K562 (cell line): ENCODE data around the gene CYB5RL. TPM values are rescaled to one million over a fixed set of nuclear protein-coding genes. Genes with fewer than 3 reads are reported as not detected.

ENCODE experiments used
- DNMT1 ChIP-seq: fragments of 450-650 bp; IDR thresholded peaks from 2 replicates; pipeline ENCODE4 v1.6.1; 2016; ENCODE audit warnings: antibody characterized with exemption, mild to moderate bottlenecking
- FOXM1 ChIP-seq, 2 experiments: fragments of 450-650 bp in 1 of 2; sonication (generic) in 1 of 2; formaldehyde crosslinking in 1 of 2; IDR thresholded peaks; 2 replicates each; pipeline versions ENCODE4 v1.6.1 to v1.9.0; 2017 to 2022; ENCODE audit warnings: low read depth in 2 of 2, mild to moderate bottlenecking in 2 of 2, missing genetic modification reagents in 1 of 2, moderate library complexity in 1 of 2
- GATA2 ChIP-seq: sonication (generic); formaldehyde crosslinking; IDR thresholded peaks from 2 replicates; pipeline ENCODE4 v1.4.0; 2020; ENCODE audit warnings: mild to moderate bottlenecking, missing genetic modification reagents
- GTF2A2 ChIP-seq: IDR thresholded peaks from 2 replicates; pipeline ENCODE4 v1.6.1; 2016; ENCODE audit warnings: mild to moderate bottlenecking, missing genetic modification characterization, missing compliant biosample characterization
- MAFG ChIP-seq: fragments of 450-650 bp; conservative IDR thresholded peaks from 2 replicates; pipeline ENCODE4 v1.6.1; 2016; ENCODE audit warnings: missing genetic modification characterization, missing compliant biosample characterization
- RUNX1 ChIP-seq: sonication (generic); IDR thresholded peaks from 2 replicates; pipeline ENCODE4 v1.6.1; 2016; ENCODE audit warnings: antibody characterized with exemption, low read depth
- SMARCA5 ChIP-seq: fragments of 450-650 bp; IDR thresholded peaks from 2 replicates; pipeline ENCODE4 v1.6.1; 2016
- TBP ChIP-seq: optimal IDR thresholded peaks from 2 replicates; pipeline ENCODE3; 2011; ENCODE audit warnings: low read depth, low read length, improper control_type of control experiment
- THRAP3 ChIP-seq: fragments of 450-650 bp; IDR thresholded peaks from 2 replicates; pipeline ENCODE4 v1.6.1; 2016; ENCODE audit warnings: mild to moderate bottlenecking, inconsistent platforms, borderline replicate concordance
- ZNF586 ChIP-seq: fragments of 450-650 bp; formaldehyde crosslinking; conservative IDR thresholded peaks from 2 replicates; pipeline ENCODE4 v1.4.0; 2020; ENCODE audit warnings: mild to moderate bottlenecking, moderate library complexity
- ZNF764 ChIP-seq: fragments of 250-450 bp; sonication (Bioruptor Pico); IDR thresholded peaks from 2 replicates; pipeline ENCODE4 v1.4.0; 2020; ENCODE audit warnings: low read depth, mild to moderate bottlenecking, moderate library complexity
- polyA plus RNA-seq, 8 experiments: library from polyadenylated mRNA; depleted of rRNA in 4 of 8; stranded (reverse) in 5 of 8; unstranded in 3 of 8; fragments of >200 nt; fragmentation: Nextera tagmentation in 2 of 8; fragmentation: Illumina TruSeq in 1 of 8; extraction: Ambion mirVana in 2 of 8; extraction: Trizol in 1 of 8; gene quantifications; 2 replicates each; pipeline versions ENCODE4 v1.2.1 to v1.2.3, GENCODE V29; 2011 to 2014; ENCODE audit warnings: inconsistent platforms in 1 of 8, missing spikeins in 1 of 8
- total RNA-seq, 7 experiments: library from RNA; depleted of rRNA in 6 of 7; stranded (reverse); fragments of >200 nt in 6 of 7; fragmentation: Illumina TruSeq in 2 of 7; extraction: Trizol in 2 of 7; gene quantifications; 2 replicates each; pipeline versions ENCODE4 v1.2.1 to v1.2.3, GENCODE V29; 2011 to 2021; ENCODE audit warnings: low replicate concordance in 1 of 7
- TF ChIP-seq, protein P1 (sequence below), 2 experiments: IDR thresholded peaks in 1 of 2; conservative IDR thresholded peaks in 1 of 2; 2 replicates each; pipeline ENCODE4 v1.6.1; 2016; ENCODE audit warnings: low read depth in 2 of 2, mild to moderate bottlenecking in 1 of 2, missing compliant biosample characterization in 1 of 2, missing genetic modification characterization in 1 of 2, moderate library complexity in 1 of 2
- TF ChIP-seq, protein P2 (sequence below): fragments of 150-350 bp; IDR thresholded peaks from 2 replicates; pipeline ENCODE4 v1.6.1; 2014; ENCODE audit warnings: low read depth, mild to moderate bottlenecking, low read length, borderline replicate concordance
- TF ChIP-seq, protein P3 (sequence below): fragments of 250-450 bp; sonication (Bioruptor Pico); IDR thresholded peaks from 2 replicates; pipeline ENCODE4 v1.8.0; 2021; ENCODE audit warnings: borderline replicate concordance, mild to moderate bottlenecking, moderate library complexity; ENCODE audit not compliant: poor library complexity, severe bottlenecking
- TF ChIP-seq, protein P4 (sequence below): IDR thresholded peaks from 3 replicates; pipeline ENCODE4 v1.6.1; 2011; ENCODE audit warnings: borderline replicate concordance, mild to moderate bottlenecking; ENCODE audit not compliant: insufficient read length, insufficient read depth
- TF ChIP-seq, protein P5 (sequence below): fragments of 250-450 bp; sonication (Bioruptor Pico); IDR thresholded peaks from 2 replicates; pipeline ENCODE4 v1.4.0; 2020; ENCODE audit warnings: mild to moderate bottlenecking, moderate library complexity

The CYB5RL gene
- total and polyA plus RNA-seq, 9 of the 15 experiments (the other 6 are each of a cell fraction or from before 2014, with no cell fraction given) = 7.9 to 18.0 (median 11.2) TPM

DNA sequence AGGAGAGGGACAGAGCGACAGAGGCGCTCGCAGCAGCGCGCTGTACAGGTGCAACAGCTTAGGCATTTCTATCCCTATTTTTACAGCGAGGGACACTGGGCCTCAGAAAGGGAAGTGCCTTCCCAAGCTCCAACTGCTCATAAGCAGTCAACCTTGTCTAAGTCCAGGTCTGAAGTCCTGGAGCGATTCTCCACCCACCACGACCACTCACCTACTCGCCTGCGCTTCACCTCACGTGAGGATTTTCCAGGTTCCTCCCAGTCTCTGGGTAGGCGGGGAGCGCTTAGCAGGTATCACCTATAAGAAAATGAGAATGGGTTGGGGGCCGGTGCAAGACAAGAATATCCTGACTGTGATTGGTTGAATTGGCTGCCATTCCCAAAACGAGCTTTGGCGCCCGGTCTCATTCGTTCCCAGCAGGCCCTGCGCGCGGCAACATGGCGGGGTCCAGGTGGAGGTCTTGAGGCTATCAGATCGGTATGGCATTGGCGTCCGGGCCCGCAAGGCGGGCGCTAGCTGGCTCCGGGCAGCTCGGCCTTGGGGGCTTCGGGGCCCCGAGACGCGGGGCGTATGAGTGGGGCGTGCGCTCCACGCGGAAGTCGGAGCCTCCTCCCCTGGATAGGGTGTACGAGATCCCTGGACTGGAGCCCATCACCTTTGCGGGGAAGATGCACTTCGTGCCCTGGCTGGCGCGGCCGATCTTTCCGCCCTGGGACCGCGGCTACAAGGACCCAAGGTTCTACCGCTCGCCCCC, at the start of gene CYB5RL, which contains the start of gene MRPL37 (continued):
- TF ChIP-seq, protein P1, sequence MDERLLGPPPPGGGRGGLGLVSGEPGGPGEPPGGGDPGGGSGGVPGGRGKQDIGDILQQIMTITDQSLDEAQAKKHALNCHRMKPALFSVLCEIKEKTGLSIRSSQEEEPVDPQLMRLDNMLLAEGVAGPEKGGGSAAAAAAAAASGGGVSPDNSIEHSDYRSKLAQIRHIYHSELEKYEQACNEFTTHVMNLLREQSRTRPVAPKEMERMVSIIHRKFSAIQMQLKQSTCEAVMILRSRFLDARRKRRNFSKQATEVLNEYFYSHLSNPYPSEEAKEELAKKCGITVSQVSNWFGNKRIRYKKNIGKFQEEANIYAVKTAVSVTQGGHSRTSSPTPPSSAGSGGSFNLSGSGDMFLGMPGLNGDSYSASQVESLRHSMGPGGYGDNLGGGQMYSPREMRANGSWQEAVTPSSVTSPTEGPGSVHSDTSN (CRISPR knock-in tag; IDR thresholded peaks at IDR 0.05; ENCODE audit: low read depth) = peak; percentile 98
- TF ChIP-seq, protein P1 (tag; conservative IDR thresholded peaks at IDR 0.05; ENCODE audit: low read depth) = peak; percentile 100
- peak; percentile 91 for TF ChIP-seq TBP
- TF ChIP-seq MAFG = no peak
- TF ChIP-seq, protein P2, sequence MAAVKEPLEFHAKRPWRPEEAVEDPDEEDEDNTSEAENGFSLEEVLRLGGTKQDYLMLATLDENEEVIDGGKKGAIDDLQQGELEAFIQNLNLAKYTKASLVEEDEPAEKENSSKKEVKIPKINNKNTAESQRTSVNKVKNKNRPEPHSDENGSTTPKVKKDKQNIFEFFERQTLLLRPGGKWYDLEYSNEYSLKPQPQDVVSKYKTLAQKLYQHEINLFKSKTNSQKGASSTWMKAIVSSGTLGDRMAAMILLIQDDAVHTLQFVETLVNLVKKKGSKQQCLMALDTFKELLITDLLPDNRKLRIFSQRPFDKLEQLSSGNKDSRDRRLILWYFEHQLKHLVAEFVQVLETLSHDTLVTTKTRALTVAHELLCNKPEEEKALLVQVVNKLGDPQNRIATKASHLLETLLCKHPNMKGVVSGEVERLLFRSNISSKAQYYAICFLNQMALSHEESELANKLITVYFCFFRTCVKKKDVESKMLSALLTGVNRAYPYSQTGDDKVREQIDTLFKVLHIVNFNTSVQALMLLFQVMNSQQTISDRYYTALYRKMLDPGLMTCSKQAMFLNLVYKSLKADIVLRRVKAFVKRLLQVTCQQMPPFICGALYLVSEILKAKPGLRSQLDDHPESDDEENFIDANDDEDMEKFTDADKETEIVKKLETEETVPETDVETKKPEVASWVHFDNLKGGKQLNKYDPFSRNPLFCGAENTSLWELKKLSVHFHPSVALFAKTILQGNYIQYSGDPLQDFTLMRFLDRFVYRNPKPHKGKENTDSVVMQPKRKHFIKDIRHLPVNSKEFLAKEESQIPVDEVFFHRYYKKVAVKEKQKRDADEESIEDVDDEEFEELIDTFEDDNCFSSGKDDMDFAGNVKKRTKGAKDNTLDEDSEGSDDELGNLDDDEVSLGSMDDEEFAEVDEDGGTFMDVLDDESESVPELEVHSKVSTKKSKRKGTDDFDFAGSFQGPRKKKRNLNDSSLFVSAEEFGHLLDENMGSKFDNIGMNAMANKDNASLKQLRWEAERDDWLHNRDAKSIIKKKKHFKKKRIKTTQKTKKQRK = peak; percentile 73; the same call in 1 of the 2 replicates
- TF ChIP-seq GATA2 (CRISPR knock-in tag) = peak; percentile 43; the same call in 1 of the 2 replicates
- TF ChIP-seq THRAP3 = no peak
- TF ChIP-seq FOXM1 (IDR thresholded peaks at IDR 0.05; ENCODE audit: low read depth) = no peak
- TF ChIP-seq FOXM1 (CRISPR knock-in tag; IDR thresholded peaks at IDR 0.05; ENCODE audit: low read depth) = 0 out of 2 replicates have a peak, but pooled peaks have one; percentile 78
- TF ChIP-seq, protein P3, sequence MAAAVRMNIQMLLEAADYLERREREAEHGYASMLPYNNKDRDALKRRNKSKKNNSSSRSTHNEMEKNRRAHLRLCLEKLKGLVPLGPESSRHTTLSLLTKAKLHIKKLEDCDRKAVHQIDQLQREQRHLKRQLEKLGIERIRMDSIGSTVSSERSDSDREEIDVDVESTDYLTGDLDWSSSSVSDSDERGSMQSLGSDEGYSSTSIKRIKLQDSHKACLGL (CRISPR knock-in tag) = no peak
- TF ChIP-seq, protein P4, sequence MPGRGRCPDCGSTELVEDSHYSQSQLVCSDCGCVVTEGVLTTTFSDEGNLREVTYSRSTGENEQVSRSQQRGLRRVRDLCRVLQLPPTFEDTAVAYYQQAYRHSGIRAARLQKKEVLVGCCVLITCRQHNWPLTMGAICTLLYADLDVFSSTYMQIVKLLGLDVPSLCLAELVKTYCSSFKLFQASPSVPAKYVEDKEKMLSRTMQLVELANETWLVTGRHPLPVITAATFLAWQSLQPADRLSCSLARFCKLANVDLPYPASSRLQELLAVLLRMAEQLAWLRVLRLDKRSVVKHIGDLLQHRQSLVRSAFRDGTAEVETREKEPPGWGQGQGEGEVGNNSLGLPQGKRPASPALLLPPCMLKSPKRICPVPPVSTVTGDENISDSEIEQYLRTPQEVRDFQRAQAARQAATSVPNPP = no peak
- TF ChIP-seq, protein P5, sequence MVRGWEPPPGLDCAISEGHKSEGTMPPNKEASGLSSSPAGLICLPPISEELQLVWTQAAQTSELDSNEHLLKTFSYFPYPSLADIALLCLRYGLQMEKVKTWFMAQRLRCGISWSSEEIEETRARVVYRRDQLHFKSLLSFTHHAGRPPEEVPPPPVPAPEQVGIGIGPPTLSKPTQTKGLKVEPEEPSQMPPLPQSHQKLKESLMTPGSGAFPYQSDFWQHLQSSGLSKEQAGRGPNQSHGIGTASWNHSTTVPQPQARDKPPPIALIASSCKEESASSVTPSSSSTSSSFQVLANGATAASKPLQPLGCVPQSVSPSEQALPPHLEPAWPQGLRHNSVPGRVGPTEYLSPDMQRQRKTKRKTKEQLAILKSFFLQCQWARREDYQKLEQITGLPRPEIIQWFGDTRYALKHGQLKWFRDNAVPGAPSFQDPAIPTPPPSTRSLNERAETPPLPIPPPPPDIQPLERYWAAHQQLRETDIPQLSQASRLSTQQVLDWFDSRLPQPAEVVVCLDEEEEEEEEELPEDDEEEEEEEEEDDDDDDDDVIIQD (CRISPR knock-in tag) = no peak
- no peak for TF ChIP-seq ZNF586 (CRISPR knock-in tag)
- TF ChIP-seq ZNF764 (CRISPR knock-in tag) = no peak
- TF ChIP-seq RUNX1 = no peak
- no peak for TF ChIP-seq DNMT1
- TF ChIP-seq SMARCA5 = no peak
- no peak for TF ChIP-seq GTF2A2 (tag)
